H4 (cell line): ENCODE data around the gene KIAA1755. TPM values are rescaled to one million over a fixed set of nuclear protein-coding genes. Genes with fewer than 3 reads are reported as not detected.

Source experiments
- DNase-seq: peaks from one replicate; pipeline ENCODE4 v3.0.0-alpha.2; 2015; ENCODE audit warnings: low spot score
- total RNA-seq: library from RNA; depleted of rRNA; stranded (reverse); fragments of >200 nt; shearing (Covaris generic); gene quantifications from 2 replicates; pipeline ENCODE4 v1.2.3, GENCODE V29; 2014

The KIAA1755 gene
- total RNA-seq, 1 experiment from 2014 or later: not detected

GRCh38 chr20:38202153-38202981, 58.2 kb downstream of the KIAA1755 start:
- DNase-seq: no peak

GRCh38 chr20:38201356-38201755, 59.2 kb downstream of the KIAA1755 start:
- no peak for DNase-seq

DNA sequence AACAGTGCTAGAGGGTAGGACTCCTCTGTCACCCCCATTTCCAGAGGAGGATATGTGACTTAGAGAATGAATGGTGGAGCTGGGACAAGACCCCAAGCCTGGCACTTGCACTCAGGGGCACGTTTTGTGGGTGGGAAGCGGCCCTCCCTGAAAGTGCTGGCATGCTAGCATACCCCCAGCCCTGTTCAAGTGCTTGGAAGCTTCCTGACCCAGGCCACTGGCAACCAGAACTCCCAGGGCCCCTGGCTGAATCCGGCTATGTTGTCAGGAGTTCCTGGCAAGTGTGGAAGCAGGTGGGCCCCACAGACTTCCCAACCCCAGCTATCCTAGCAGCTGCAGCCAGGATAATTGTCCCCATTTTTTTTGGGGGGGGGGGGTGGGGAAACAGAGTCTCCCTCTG, 59.9 kb downstream of the KIAA1755 start:
- no peak for DNase-seq

DNA sequence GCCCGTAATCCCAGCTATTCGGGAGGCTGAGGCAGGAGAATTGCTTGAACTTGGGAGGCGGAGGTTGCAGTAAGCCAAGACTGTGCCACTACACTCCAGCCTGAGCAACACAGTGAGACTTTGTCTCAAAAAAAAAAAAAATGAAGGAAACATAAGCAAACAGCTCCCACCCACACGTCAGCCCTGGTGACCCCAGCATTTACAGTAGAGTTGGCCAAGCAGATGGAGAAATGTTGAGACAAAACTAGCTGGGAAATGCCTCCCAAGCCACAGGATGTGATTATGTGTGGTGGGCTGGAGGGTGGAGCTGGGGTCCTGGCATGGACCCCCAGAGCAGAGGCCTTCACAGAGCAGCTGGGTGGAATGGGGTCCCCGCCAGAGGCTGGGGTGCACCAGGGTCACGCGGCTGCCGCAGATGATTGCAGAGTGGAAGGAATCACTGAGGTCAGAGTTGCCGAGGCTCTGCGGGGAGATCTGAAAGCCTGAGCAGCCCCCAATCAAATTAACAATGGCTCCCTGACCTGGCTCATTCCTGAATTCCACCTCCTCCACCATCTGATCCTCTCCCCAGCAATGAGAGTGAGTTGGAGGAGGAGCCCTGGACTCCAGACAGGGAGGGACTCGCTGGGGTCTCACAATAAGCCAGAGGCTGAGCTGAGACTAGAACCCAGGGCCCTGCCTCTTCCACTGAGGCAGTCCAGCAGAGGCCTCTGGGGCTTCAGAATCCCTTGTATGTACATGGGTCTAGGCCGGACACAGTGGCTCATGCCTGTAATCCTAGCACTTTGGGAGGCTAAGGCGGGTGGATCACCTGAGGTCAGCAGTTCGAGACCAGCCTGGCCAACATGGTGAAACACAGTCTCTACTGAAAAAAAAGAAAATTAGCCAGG, 60.8 kb downstream of the KIAA1755 start:
- no peak for DNase-seq

DNA sequence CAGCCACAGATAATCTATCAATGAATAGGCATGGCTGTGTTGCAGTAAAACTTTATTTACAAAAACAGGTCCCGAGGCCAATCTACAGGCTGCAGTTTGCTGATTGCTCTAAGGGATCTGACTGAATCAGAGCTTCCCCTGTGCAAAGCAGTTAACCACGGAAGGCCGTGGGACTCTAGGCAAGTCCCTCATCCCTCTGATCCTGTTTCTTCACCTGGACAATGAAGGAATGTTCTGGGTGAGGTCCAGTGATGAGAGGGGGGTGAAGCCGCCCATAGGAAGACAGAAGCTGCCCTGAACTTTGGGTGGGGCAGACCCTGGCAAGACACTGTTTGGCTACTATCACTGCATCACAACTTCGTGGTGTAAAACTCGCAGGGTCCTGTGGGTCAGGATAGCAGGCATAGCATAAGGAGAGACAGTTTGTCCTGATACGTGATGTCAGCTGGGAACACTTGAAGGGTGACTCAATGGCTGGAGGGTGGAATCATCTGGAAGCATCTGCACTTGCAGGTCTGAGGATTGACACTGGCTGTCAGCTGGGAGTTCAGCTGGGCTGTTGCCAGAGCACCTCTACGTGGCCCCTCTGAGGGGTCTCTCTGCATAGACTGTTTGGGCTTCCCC, 62.2 kb downstream of the KIAA1755 start:
- no peak for DNase-seq

GRCh38 chr20:38197619-38198018, 62.9 kb downstream of the KIAA1755 start:
- no peak for DNase-seq

DNA sequence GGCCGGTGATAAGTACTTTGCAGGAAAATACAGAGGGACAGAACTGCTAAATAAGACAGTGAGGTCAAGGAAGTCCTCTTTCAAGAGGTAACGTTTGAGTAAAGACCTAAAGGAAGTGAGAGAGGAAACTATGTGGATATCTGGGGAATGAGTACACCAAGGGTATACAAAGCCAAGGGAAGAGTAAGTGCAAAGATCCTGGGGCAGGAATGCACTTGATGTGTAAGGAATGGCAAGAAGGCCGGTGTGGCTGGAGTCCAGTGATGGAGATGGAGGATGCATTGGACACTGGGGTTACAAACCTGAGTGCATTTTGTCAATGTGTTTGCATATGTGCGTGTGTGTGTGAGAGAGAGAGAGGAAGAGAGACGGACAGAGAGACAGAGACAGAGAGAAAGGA, 63.3 kb downstream of the KIAA1755 start:
- DNase-seq: no peak

GRCh38 chr20:38196592-38196991, 63.9 kb downstream of the KIAA1755 start:
- DNase-seq: no peak

GRCh38 chr20:38196076-38196475, 64.5 kb downstream of the KIAA1755 start:
- DNase-seq: no peak

- no peak for DNase-seq
Observed at GRCh38 chr20:38195521-38195920, 65.0 kb downstream of the KIAA1755 start.

GRCh38 chr20:38194971-38195504, 65.5 kb downstream of the KIAA1755 start:
- no peak for DNase-seq

- DNase-seq: no peak
Observed at GRCh38 chr20:38193586-38194105, 66.9 kb downstream of the KIAA1755 start.

DNA sequence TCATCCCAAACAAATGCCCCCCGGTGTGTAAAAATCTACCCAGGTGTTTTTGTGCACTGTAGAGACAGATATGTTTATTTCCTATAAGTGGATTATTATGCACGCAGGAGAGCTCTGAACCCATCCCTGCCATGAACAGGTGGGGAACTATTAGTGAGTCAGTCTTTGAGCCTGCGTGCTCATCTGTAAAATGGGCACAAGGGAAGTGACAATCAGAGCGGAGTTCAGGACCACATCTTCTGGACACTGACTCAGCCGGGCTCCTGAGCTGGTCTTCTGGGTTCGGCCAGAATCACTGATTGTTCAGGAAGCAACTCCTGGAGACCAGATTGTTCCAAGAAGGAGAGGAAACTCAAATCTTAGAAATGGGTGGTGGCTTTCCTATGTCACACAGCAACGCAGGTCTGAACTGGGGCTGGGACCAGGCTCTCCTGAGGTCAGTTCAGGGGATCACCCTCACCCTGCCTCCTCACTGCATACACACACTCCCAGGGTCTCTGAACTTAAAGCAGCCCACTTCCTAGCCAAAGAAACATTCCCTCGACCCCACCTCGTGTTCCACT, 68.1 kb downstream of the KIAA1755 start:
- DNase-seq: no peak

- DNase-seq: no peak
Observed at GRCh38 chr20:38191654-38192053, 68.9 kb downstream of the KIAA1755 start.

- DNase-seq: no peak
Observed at GRCh38 chr20:38190936-38191371, 69.6 kb downstream of the KIAA1755 start.

DNA sequence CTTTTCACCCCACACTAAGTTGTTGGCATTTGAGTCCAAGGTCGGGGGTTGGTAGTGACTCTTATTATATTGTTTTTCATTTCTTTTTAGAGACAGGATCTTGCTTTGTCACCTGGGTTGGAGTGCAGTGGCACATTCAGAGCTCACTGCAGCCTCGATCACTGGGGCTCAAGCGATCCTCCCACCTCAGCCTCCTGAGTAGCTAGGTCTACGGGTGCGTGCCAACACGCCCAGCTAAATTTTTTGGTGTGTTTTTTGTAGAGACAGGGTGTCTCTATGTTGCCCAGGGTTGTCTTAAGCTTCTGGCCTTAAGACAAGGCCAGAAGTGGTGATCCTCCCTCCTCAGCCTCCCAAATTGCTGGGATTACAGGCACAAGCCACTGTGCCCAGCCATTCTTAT, 70.4 kb downstream of the KIAA1755 start:
- no peak for DNase-seq

DNA sequence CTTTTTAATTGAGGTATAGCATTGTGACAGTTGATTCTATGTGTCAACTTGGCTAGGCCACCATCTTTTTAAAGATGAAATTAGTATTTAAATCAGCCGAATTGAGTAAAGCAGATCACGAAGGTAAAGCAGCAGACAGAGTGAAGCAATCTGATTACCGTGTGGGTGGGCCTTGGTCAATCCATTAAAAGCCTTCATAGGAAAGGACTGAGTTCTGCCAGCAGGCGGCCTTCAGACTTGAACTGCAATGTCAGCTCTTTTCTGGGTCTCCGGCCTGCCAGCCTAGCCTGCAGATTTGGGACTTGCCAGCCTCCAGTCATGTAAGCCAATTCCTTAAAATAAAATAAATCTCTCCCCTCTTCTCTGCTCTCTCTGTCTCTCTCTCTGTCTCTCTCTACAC, 73.0 kb downstream of the KIAA1755 start:
- no peak for DNase-seq

DNA sequence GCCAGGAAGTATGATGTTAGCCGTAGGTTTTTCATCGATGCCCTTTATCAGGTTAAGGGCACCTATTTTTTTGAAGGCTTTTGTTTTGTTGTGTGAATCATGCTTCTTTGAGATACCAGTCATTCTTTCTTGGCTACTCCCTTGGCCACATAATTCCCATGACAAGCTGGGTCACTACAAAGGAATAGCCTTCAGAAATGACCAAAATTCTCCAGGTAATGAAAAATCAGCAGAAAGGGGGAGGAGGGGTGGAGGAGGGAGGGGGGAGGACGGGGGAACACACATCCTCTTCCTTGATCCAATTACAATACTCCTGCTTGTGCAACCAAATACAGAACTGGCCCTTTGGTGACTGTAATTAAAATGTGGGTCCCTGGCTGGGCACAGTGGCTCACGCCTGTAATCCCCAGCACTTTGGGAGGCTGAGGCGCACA, 73.7 kb downstream of the KIAA1755 start:
- DNase-seq: no peak

DNA sequence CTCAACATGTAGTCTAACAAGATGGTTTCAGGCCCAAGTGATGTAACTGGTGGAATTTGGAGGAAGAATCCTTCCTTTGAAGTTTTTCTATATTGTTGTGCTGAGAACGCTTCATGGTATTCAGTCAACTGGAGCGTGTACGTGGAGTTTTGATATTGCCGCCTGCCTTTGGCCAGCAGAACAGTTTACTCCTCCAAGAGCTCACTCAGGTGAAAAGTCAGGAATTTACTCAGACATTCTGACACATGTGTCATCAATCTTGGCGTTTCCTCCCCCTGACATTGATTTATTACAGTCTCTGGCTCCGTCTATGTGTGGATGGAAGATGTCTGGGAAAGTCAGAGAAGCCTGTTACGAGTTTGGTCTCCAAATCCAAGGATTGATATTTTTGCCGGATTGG, 76.4 kb downstream of the KIAA1755 start:
- DNase-seq: no peak

- no peak for DNase-seq
Observed at GRCh38 chr20:38181971-38182370, 78.6 kb downstream of the KIAA1755 start.

DNA sequence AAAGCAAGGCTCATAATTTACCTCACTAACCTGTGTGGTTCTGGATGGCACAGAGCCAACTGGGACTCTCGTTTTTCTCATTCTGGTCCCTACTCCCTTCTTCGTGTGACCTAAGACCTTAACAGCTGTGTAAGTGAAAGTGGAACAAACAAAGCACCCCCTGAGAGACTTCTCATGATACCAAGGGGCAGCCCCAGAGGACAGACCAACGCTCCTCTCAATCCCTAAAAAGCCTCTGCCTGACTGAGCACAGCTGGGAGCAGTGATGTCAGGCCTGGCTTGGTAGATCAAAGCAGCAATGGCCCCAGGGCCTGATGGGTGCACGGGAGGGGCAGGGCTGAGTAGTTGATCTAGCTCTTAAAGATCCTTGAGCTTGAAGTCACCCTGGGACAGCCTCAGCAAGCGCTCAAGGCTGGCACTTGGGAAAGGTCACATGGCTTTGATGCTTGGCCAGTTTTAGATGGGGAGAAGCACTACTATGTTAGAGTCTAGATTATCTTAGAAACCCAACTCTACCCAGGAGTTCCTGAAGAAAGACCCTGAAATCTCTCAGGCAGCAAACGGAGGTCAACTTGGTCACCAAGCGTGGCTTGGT, 79.2 kb downstream of the KIAA1755 start:
- no peak for DNase-seq
